HepG2 (cell line): ENCODE results near the gene SEC24B. TPM values are rescaled to one million over a fixed set of nuclear protein-coding genes. Genes with fewer than 3 reads are reported as not detected.

Experiments
- ATAC-seq: fragments of 200-7000 bp; cut with Tn5 transposase; 3 replicates; pipeline ENCODE4 v1.9.1; 2020; ENCODE audit warnings: mild to moderate bottlenecking, moderate library complexity
- BruUV-seq: library from RNA; stranded (reverse); fragments of 400-500 nt; replicated peaks from 2 replicates; lab custom pipeline; 2021; lab: Mats Ljungman, UMichigan
- CTCF ChIA-PET: fragments of 300-600 bp; formaldehyde crosslinking; extraction: SDS; loops from one replicate; lab custom pipeline; 2021; ENCODE audit warnings: low total read pairs, inconsistent platforms, low intra/inter-chr PET ratio; lab: Yijun Ruan, JAX
- POLR2A ChIA-PET: fragments of 350-600 bp; sonication (Branson Sonifier 250); formaldehyde crosslinking; loops from one replicate; lab custom pipeline; 2020; ENCODE audit warnings: antibody characterized with exemption, inconsistent platforms; lab: Yijun Ruan, JAX
- DNase-seq: peaks from one replicate; pipeline ENCODE4 v3.0.0-alpha.2; 2015; ENCODE audit warnings: low spot score
- FAIRE-seq: peaks from 3 replicates; lab custom pipeline; 2011; peaks lifted over from hg19 to GRCh38; lab: Jason Lieb, UNC
- H2AFZ ChIP-seq: one replicate; pipeline ENCODE4 v1.6.1; 2011; ENCODE audit warnings: low read length, inconsistent platforms
- H3K27ac ChIP-seq: fragments of 300-600 bp; 3 replicates; pipeline ENCODE4 v1.8.0; 2011; ENCODE audit warnings: mixed run types, mild to moderate bottlenecking, mixed read lengths, low read length, inconsistent platforms; ENCODE audit not compliant: insufficient read depth; ENCODE audit errors: extremely low read length
- H3K27me3 ChIP-seq, 2 experiments: fragments of 200-600 bp in 1 of 2; 2 replicates in 1 of 2; 3 replicates in 1 of 2; pipeline versions ENCODE4 v1.6.0 to v1.8.0; 2011; ENCODE audit warnings: low read length in 2 of 2, mild to moderate bottlenecking in 2 of 2, moderate library complexity in 2 of 2, inconsistent platforms in 1 of 2; ENCODE audit not compliant: insufficient read depth in 2 of 2, control insufficient read depth in 1 of 2
- H3K36me3 ChIP-seq, 2 experiments: fragments of 200-600 bp in 1 of 2; replicated peaks in 1 of 2; 2 replicates in 1 of 2; 3 replicates in 1 of 2; pipeline versions ENCODE4 v1.5.1 to v1.8.0; 2011; ENCODE audit warnings: low read length in 2 of 2, inconsistent platforms in 1 of 2; ENCODE audit not compliant: insufficient read depth in 2 of 2, control insufficient read depth in 1 of 2
- H3K4me1 ChIP-seq: 2 replicates; pipeline ENCODE4 v1.5.1; 2012; ENCODE audit warnings: low read length, inconsistent platforms; ENCODE audit not compliant: insufficient read depth
- H3K4me2 ChIP-seq: 2 replicates; pipeline ENCODE4 v1.6.0; 2011; ENCODE audit warnings: low read depth, low read length, inconsistent platforms
- H3K4me3 ChIP-seq, 3 experiments: fragments of 200-600 bp in 1 of 3; sonication (generic), shearing (Covaris generic) in 1 of 3; replicated peaks in 1 of 3; 2 replicates each; pipeline ENCODE4 v1.5.1; 2011 to 2016; ENCODE audit warnings: low read length in 3 of 3, inconsistent platforms in 2 of 3, low read depth in 2 of 3, mild to moderate bottlenecking in 2 of 3, control low read depth in 1 of 3, mixed read lengths in 1 of 3; ENCODE audit not compliant: insufficient read depth in 1 of 3
- H3K79me2 ChIP-seq: one replicate; pipeline ENCODE4 v1.6.1; 2011; ENCODE audit warnings: low read length, inconsistent platforms; ENCODE audit not compliant: insufficient read depth
- H3K9ac ChIP-seq: 2 replicates; pipeline ENCODE4 v1.6.0; 2011; ENCODE audit warnings: mild to moderate bottlenecking, low read depth, low read length, inconsistent platforms; ENCODE audit not compliant: insufficient read depth
- H3K9me3 ChIP-seq: 2 replicates; pipeline ENCODE4 v1.5.1; 2012; ENCODE audit warnings: mild to moderate bottlenecking, low read length
- H4K20me1 ChIP-seq: 2 replicates; pipeline ENCODE4 v1.6.0; 2011; ENCODE audit warnings: inconsistent platforms, mild to moderate bottlenecking, low read length, moderate library complexity; ENCODE audit not compliant: insufficient read depth
- MED13 ChIP-seq: sonication (generic); formaldehyde crosslinking; IDR thresholded peaks from 2 replicates; pipeline ENCODE4 v1.5.0; 2020; ENCODE audit warnings: missing genetic modification reagents
- MEIS1 ChIP-seq: sonication (generic); formaldehyde crosslinking; IDR thresholded peaks from 2 replicates; pipeline ENCODE4 v1.9.0; 2021; ENCODE audit warnings: mild to moderate bottlenecking, missing genetic modification reagents, moderate library complexity, borderline replicate concordance
- NBN ChIP-seq: fragments of 450-650 bp; conservative IDR thresholded peaks from 2 replicates; pipeline ENCODE4 v1.6.1; 2017
- PHF21A ChIP-seq: sonication (generic); formaldehyde crosslinking; IDR thresholded peaks from 2 replicates; pipeline ENCODE4 v1.5.0; 2020; ENCODE audit warnings: mild to moderate bottlenecking, missing genetic modification reagents
- SUZ12 ChIP-seq: fragments of 150-350 bp; IDR thresholded peaks from 2 replicates; pipeline ENCODE4 v1.6.1; 2014; ENCODE audit warnings: low read depth, low read length
- TBX2 ChIP-seq: sonication (generic); formaldehyde crosslinking; IDR thresholded peaks from 2 replicates; pipeline ENCODE4 v1.5.0; 2020; ENCODE audit warnings: missing genetic modification reagents, mild to moderate bottlenecking, borderline replicate concordance
- ZBTB42 ChIP-seq: sonication (generic); formaldehyde crosslinking; IDR thresholded peaks from 2 replicates; pipeline ENCODE4 v1.5.0; 2020; ENCODE audit warnings: mild to moderate bottlenecking, missing genetic modification reagents
- ZNF468 ChIP-seq: sonication (generic); formaldehyde crosslinking; IDR thresholded peaks from 2 replicates; pipeline ENCODE4 v1.8.0; 2022; ENCODE audit warnings: mild to moderate bottlenecking, moderate library complexity, missing genetic modification reagents
- ZNF563 ChIP-seq: sonication (generic); formaldehyde crosslinking; IDR thresholded peaks from 2 replicates; pipeline ENCODE4 v1.8.0; 2022; ENCODE audit warnings: mild to moderate bottlenecking, moderate library complexity, missing genetic modification reagents
- WGBS: methylation state at CpG from one replicate; pipeline ENCODE4 v1.1.6; 2017; ENCODE audit warnings: low lambda C conversion rate; 5-methylcytosine and 5-hydroxymethylcytosine counted together
- in situ Hi-C: cut with HindIII; loops from 2 replicates; pipeline ENCODE4 v1.10.0; 2017; ENCODE audit warnings: low pct_unique_long_range_greater_than_20kb; ENCODE audit not compliant: extremely low pct_ligation_motif_present
- intact Hi-C: fragments of 100-400 bp; cut with micrococcal nuclease; formaldehyde crosslinking; loops from one replicate; pipeline ENCODE4 v1.10.0; 2022; ENCODE audit not compliant: unreplicated experiment
- polyA plus RNA-seq, 8 experiments: library from polyadenylated mRNA; depleted of rRNA in 3 of 8; stranded (reverse) in 7 of 8; unstranded in 1 of 8; fragments of >200 nt; fragmentation: Illumina TruSeq in 4 of 8; extraction: Trizol in 4 of 8; gene quantifications; 2 replicates each; pipeline versions ENCODE4 v1.2.1 to v1.2.3, GENCODE V29; 2011 to 2016; ENCODE audit warnings: low read depth in 4 of 8, missing spikeins in 1 of 8, mixed read lengths in 1 of 8; ENCODE audit not compliant: insufficient read depth in 1 of 8
- total RNA-seq, 5 experiments: library from RNA; depleted of rRNA; stranded (reverse); fragments of >200 nt; fragmentation: Illumina TruSeq; extraction: Trizol; gene quantifications; 2 replicates each; pipeline ENCODE4 v1.2.3, GENCODE V29; 2016; ENCODE audit warnings: low read depth in 1 of 5
- TF ChIP-seq, protein P1 (sequence below): sonication (generic); formaldehyde crosslinking; IDR thresholded peaks from 2 replicates; pipeline ENCODE4 v1.5.0; 2020; ENCODE audit warnings: missing genetic modification reagents, mild to moderate bottlenecking, borderline replicate concordance

SEC24B gene
- total and polyA plus RNA-seq, 2 of the 13 experiments (the other 11 are each of a cell fraction or from before 2014, with no cell fraction given), result 14.6 to 39.0 TPM

DNA sequence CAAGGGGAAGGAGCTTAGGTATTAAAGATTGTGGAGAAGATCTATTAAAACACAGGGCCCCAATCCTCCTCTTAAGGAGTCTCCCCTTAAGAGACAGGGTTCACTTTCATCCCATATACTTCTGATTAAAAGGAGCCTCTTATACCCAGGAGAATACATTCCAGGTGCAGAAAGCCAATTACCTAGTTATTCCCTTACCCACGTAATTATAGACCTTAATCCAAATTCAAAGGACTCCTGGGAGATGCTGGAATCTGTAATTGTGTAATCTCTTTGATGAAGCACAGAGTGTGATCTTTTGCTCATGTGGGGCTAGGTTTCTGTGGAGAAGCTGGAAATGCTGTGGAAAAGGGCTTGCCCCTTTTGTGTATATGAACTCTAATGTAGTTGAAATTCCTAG lies 1.4 kb upstream of the SEC24B start:
- Histone ChIP-seq H3K9ac (peak overlapping the region; percentile 84; the same call in 1 of the 2 replicates), H3K4me3 (peak overlapping the region in 2 of 3 experiments; percentile 81 to 93; a peak in 3 of 6 replicates), H3K27me3 (no peaks in the 10 kb centered on the region; a peak in 1 of 5 replicates), H3K36me3 (no peaks in the 10 kb centered on the region), H3K27ac (no peak overlapping the region), H3K79me2 (peaks cover 36% of the 10 kb centered on the region), H2AFZ (no peak overlapping the region), H3K4me2 (peak overlapping the region; percentile 83), H3K4me1 (peaks cover 31% of the 10 kb centered on the region), H4K20me1 (peaks cover 24% of the 10 kb centered on the region), H3K9me3 (no peaks in the 10 kb centered on the region)
- ChIA-PET POLR2A (interaction anchor here (0.6 to 0.9 kb wide), 2 partner anchors 393 to 632 kb away, joined by 3 read pairs; no protein-coding TSS in a partner anchor), CTCF (no interaction called here)
- ATAC-seq (no peak), DNase-seq (no peak), FAIRE-seq (no peak)
- BruUV-seq, result no TSS peak
- WGBS, result 57% methylated on average over 1 of the region's 1 CpG
- in situ Hi-C loops, result loop anchor here (5.0 to 25.0 kb wide), 2 partner anchors 370 to 755 kb away; partner anchors contain the start of genes CFI and ELOVL6
- intact Hi-C loops, result loop anchor here (5.0 to 10.0 kb wide), 4 partner anchors 293 to 1083 kb away; partner anchors contain the start of genes CFI and GAR1
- TF ChIP-seq MEIS1, result no peak
- no peak for TF ChIP-seq ZNF563 (CRISPR knock-in tag)
- no peak for TF ChIP-seq NBN
- TF ChIP-seq PHF21A (CRISPR knock-in tag), result no peak
- TF ChIP-seq TBX2 (CRISPR knock-in tag), result no peak
- TF ChIP-seq ZBTB42 (CRISPR knock-in tag), result no peak
- no peak for TF ChIP-seq SUZ12
- TF ChIP-seq ZNF468 (CRISPR knock-in tag), result no peak
- TF ChIP-seq, protein P1, sequence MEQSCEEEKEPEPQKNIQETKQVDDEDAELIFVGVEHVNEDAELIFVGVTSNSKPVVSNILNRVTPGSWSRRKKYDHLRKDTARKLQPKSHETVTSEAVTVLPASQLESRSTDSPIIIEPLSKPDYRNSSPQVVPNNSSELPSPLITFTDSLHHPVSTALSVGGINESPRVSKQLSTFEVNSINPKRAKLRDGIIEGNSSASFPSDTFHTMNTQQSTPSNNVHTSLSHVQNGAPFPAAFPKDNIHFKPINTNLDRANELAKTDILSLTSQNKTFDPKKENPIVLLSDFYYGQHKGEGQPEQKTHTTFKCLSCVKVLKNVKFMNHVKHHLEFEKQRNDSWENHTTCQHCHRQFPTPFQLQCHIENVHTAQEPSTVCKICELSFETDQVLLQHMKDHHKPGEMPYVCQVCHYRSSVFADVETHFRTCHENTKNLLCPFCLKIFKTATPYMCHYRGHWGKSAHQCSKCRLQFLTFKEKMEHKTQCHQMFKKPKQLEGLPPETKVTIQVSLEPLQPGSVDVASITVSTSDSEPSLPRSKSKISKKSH (CRISPR knock-in tag), result no peak
- TF ChIP-seq MED13, result no peak
